Effector memory CD4-positive, alpha-beta T cell (primary cell): Measurements from ENCODE around the gene IFNGR2.

ENCODE experiments used
- DNase-seq, 3 donors: peaks; one replicate each; pipeline ENCODE4 v3.0.0-alpha.2; 2020
- H3K27ac ChIP-seq: 2 replicates; pipeline ENCODE4 v1.7.0; 2013; ENCODE audit warnings: mild to moderate bottlenecking, low read length, moderate library complexity; ENCODE audit not compliant: insufficient read depth, poor library complexity, severe bottlenecking
- H3K27me3 ChIP-seq: replicated peaks from 2 replicates; pipeline ENCODE4 v1.7.0; 2013; ENCODE audit warnings: mild to moderate bottlenecking, low read length; ENCODE audit not compliant: insufficient read depth, control insufficient read depth, poor library complexity, severe bottlenecking
- H3K36me3 ChIP-seq: 2 replicates; pipeline ENCODE4 v1.7.0; 2013; ENCODE audit warnings: mild to moderate bottlenecking, low read length, moderate library complexity; ENCODE audit not compliant: control insufficient read depth, insufficient read depth
- H3K4me1 ChIP-seq: 2 replicates; pipeline ENCODE4 v1.7.0; 2013; ENCODE audit warnings: low read length, mild to moderate bottlenecking; ENCODE audit not compliant: control insufficient read depth, insufficient read depth, poor library complexity, severe bottlenecking
- H3K4me3 ChIP-seq: 2 replicates; pipeline ENCODE4 v1.7.0; 2013; ENCODE audit warnings: low read length, low read depth, mild to moderate bottlenecking; ENCODE audit not compliant: insufficient read depth, poor library complexity, severe bottlenecking
- H3K9me3 ChIP-seq: 2 replicates; pipeline ENCODE4 v1.7.0; 2013; ENCODE audit warnings: mild to moderate bottlenecking, low read length, moderate library complexity; ENCODE audit not compliant: control insufficient read depth

IFNGR2 gene

GRCh38 chr21:33478182-33478581, 75.0 kb downstream of the IFNGR2 start:
- peak overlapping the region; percentile 93 for H3K4me3 ChIP-seq
- no peaks in the 10 kb centered on the region for H3K27me3 ChIP-seq
- peak overlapping the region; percentile 94 for H3K27ac ChIP-seq
- no peak for DNase-seq
- no peaks in the 10 kb centered on the region for H3K9me3 ChIP-seq
- H3K4me1 ChIP-seq, result peaks cover 10% of the 10 kb centered on the region
- no peaks in the 10 kb centered on the region for H3K36me3 ChIP-seq

GRCh38 chr21:33478935-33479678, 75.9 kb downstream of the IFNGR2 start:
- Histone ChIP-seq H3K27me3 (no peaks in the 10 kb centered on the region), H3K4me3 (peak overlapping the region; percentile 93), H3K9me3 (no peaks in the 10 kb centered on the region), H3K4me1 (peaks cover 10% of the 10 kb centered on the region), H3K36me3 (no peaks in the 10 kb centered on the region), H3K27ac (peak overlapping the region; percentile 94)
- DNase-seq, result peak; percentile 2 to 18 (median 16)

GRCh38 chr21:33479679-33480480, 76.7 kb downstream of the IFNGR2 start, which contains the start of gene TMEM50B:
TMEM50B (minus strand) TSS chr21:33479974; CDS start chr21:33468885, 11,089 bp downstream.
- H3K27me3 ChIP-seq, result no peaks in the 10 kb centered on the region
- DNase-seq, result peak; percentile 92 to 96 (median 96)
- no peaks in the 10 kb centered on the region for H3K9me3 ChIP-seq

GRCh38 chr21:33480481-33481103, 77.4 kb downstream of the IFNGR2 start:
- Histone ChIP-seq H3K9me3 (no peaks in the 10 kb centered on the region), H3K27ac (peak overlapping the region; percentile 94), H3K4me3 (peak overlapping the region; percentile 93), H3K27me3 (no peaks in the 10 kb centered on the region), H3K36me3 (no peaks in the 10 kb centered on the region), H3K4me1 (peaks cover 10% of the 10 kb centered on the region)
- DNase-seq, result no peak

More at GRCh38 chr21:33479679-33480480, 76.7 kb downstream of the IFNGR2 start, which contains the start of gene TMEM50B:
- Histone ChIP-seq H3K27ac (peak within 1 kb of the TSS; percentile 94), H3K36me3 (no peaks in the 10 kb centered on the region), H3K4me1 (peaks cover 10% of the 10 kb centered on the region), H3K4me3 (peak within 1 kb of the TSS; percentile 93)

GRCh38 chr21:33481314-33481943, 78.2 kb downstream of the IFNGR2 start:
- DNase-seq, result no peak

More at GRCh38 chr21:33481314-33481943, 78.2 kb downstream of the IFNGR2 start:
- Histone ChIP-seq H3K9me3 (no peaks in the 10 kb centered on the region), H3K4me3 (no peak overlapping the region), H3K27ac (no peak overlapping the region), H3K27me3 (no peaks in the 10 kb centered on the region), H3K4me1 (peaks cover 10% of the 10 kb centered on the region), H3K36me3 (no peaks in the 10 kb centered on the region)
